H1 (cell line): Measurements from ENCODE around the gene MASP1. TPM values are rescaled to one million over a fixed set of nuclear protein-coding genes. Genes with fewer than 3 reads are reported as not detected.

Source experiments
- CTCF ChIA-PET: fragments of 300-600 bp; sonication (Branson Sonifier 250); formaldehyde crosslinking; loops from one replicate; lab custom pipeline; 2021; ENCODE audit not compliant: partially characterized antibody; lab: Charles Lee
- POLR2A ChIA-PET: fragments of 300-600 bp; sonication (Branson Sonifier 250); formaldehyde crosslinking; loops from one replicate; lab custom pipeline; 2021; ENCODE audit warnings: inconsistent platforms; ENCODE audit not compliant: partially characterized antibody; lab: Charles Lee
- DNase-seq, 2 experiments: peaks; one replicate each; pipeline versions ENCODE4 v3.0.0 to v3.0.0-alpha.2; 2010 to 2022; ENCODE audit warnings: low spot score in 2 of 2, low read depth in 1 of 2, mixed read lengths in 1 of 2
- FAIRE-seq: peaks from 2 replicates; lab custom pipeline; 2011; peaks lifted over from hg19 to GRCh38; lab: Jason Lieb, UNC
- H2AFZ ChIP-seq: 2 replicates; pipeline ENCODE4 v1.8.1; 2012; ENCODE audit warnings: low read length, inconsistent platforms
- H2AK5ac ChIP-seq: 2 replicates; pipeline ENCODE4 v1.6.1; 2013; ENCODE audit warnings: low read depth, low read length
- H2BK120ac ChIP-seq: replicated peaks from 2 replicates; pipeline ENCODE3; 2013; ENCODE audit warnings: low read depth, low read length, inconsistent platforms
- H2BK12ac ChIP-seq: 2 replicates; pipeline ENCODE4 v1.6.1; 2013; ENCODE audit warnings: low read depth, low read length
- H2BK15ac ChIP-seq: 2 replicates; pipeline ENCODE4 v1.6.1; 2013; ENCODE audit warnings: low read length
- H2BK20ac ChIP-seq: 2 replicates; pipeline ENCODE4 v1.6.1; 2013; ENCODE audit warnings: low read length
- H2BK5ac ChIP-seq: 2 replicates; pipeline ENCODE4 v1.6.1; 2013; ENCODE audit warnings: low read depth, low read length
- H3K14ac ChIP-seq: 2 replicates; pipeline ENCODE4 v1.6.1; 2013; ENCODE audit warnings: inconsistent platforms; ENCODE audit not compliant: insufficient read length
- H3K18ac ChIP-seq: 2 replicates; pipeline ENCODE4 v1.6.1; 2013; ENCODE audit warnings: low read length; ENCODE audit errors: extremely low read depth
- H3K23ac ChIP-seq: 2 replicates; pipeline ENCODE4 v1.6.1; 2013; ENCODE audit warnings: inconsistent platforms; ENCODE audit not compliant: insufficient read length
- H3K23me2 ChIP-seq: 2 replicates; pipeline ENCODE4 v1.6.1; 2013; ENCODE audit warnings: low read depth, low read length
- H3K27ac ChIP-seq: 2 replicates; pipeline ENCODE4 v1.6.1; 2011; ENCODE audit warnings: low read depth, low read length, inconsistent platforms
- H3K27me3 ChIP-seq, 4 experiments: replicated peaks in 1 of 4; 1 replicate in 1 of 4; 2 replicates in 3 of 4; pipeline versions ENCODE4 v1.6.1 to v1.8.1; 2011 to 2013; ENCODE audit warnings: low read length in 3 of 4, mild to moderate bottlenecking in 3 of 4, inconsistent platforms in 2 of 4, mixed read lengths in 2 of 4, moderate library complexity in 1 of 4; ENCODE audit not compliant: control insufficient read depth in 3 of 4, insufficient read depth in 3 of 4; ENCODE audit errors: extremely low read depth in 1 of 4
- H3K36me3 ChIP-seq, 4 experiments: 2 replicates each; pipeline versions ENCODE4 v1.6.1 to v1.8.1; 2011 to 2013; ENCODE audit warnings: mild to moderate bottlenecking in 4 of 4, low read length in 3 of 4, moderate library complexity in 2 of 4, control low read depth in 1 of 4, inconsistent platforms in 1 of 4; ENCODE audit not compliant: insufficient read depth in 4 of 4, control insufficient read depth in 2 of 4
- H3K4ac ChIP-seq: replicated peaks from 2 replicates; pipeline ENCODE3; 2013; ENCODE audit warnings: low read length, low read depth, mixed read lengths, inconsistent platforms; ENCODE audit not compliant: insufficient read length
- H3K4me1 ChIP-seq, 4 experiments: replicated peaks in 1 of 4; 1 replicate in 1 of 4; 2 replicates in 3 of 4; pipeline versions ENCODE4 v1.6.1 to v1.8.1; 2011 to 2013; ENCODE audit warnings: low read length in 3 of 4, inconsistent platforms in 2 of 4, mixed read lengths in 1 of 4; ENCODE audit not compliant: insufficient read depth in 4 of 4, control insufficient read depth in 3 of 4
- H3K4me2 ChIP-seq, 2 experiments: 2 replicates each; pipeline versions ENCODE4 v1.6.1 to v1.8.1; 2011 to 2013; ENCODE audit warnings: low read depth in 2 of 2, low read length in 2 of 2, control low read depth in 1 of 2, inconsistent platforms in 1 of 2, mild to moderate bottlenecking in 1 of 2; ENCODE audit not compliant: insufficient read depth in 1 of 2
- H3K4me3 ChIP-seq, 4 experiments: fragments of 200-600, 300-600 bp in 1 of 4; sonication (generic), shearing (Covaris generic), sonication (Bioruptor Twin) in 1 of 4; 2 replicates each; pipeline versions ENCODE4 v1.5.1 to v1.8.1; 2011 to 2016; ENCODE audit warnings: low read length in 4 of 4, low read depth in 3 of 4, control low read depth in 2 of 4, inconsistent platforms in 2 of 4, mild to moderate bottlenecking in 2 of 4, mixed read lengths in 1 of 4, moderate library complexity in 1 of 4; ENCODE audit not compliant: insufficient read depth in 2 of 4; ENCODE audit errors: extremely low read depth in 1 of 4
- H3K56ac ChIP-seq: replicated peaks from 2 replicates; pipeline ENCODE3; 2013; ENCODE audit warnings: low read depth, mild to moderate bottlenecking, mixed read lengths, low read length, inconsistent platforms; ENCODE audit not compliant: insufficient read length
- H3K79me1 ChIP-seq: 2 replicates; pipeline ENCODE4 v1.6.1; 2013; ENCODE audit warnings: low read depth, low read length, control low read depth
- H3K79me2 ChIP-seq, 2 experiments: 2 replicates each; pipeline versions ENCODE4 v1.6.1 to v1.8.1; 2012 to 2013; ENCODE audit warnings: low read length in 2 of 2, mild to moderate bottlenecking in 2 of 2, inconsistent platforms in 1 of 2; ENCODE audit not compliant: insufficient read depth in 2 of 2, control insufficient read depth in 1 of 2
- H3K9ac ChIP-seq, 4 experiments: replicated peaks in 1 of 4; 1 replicate in 1 of 4; 2 replicates in 3 of 4; pipeline versions ENCODE4 v1.6.1 to v1.8.1; 2011 to 2013; ENCODE audit warnings: low read depth in 3 of 4, low read length in 3 of 4, control low read depth in 2 of 4, mild to moderate bottlenecking in 2 of 4, moderate library complexity in 2 of 4, inconsistent platforms in 1 of 4; ENCODE audit errors: extremely low read depth in 1 of 4
- H3K9me3 ChIP-seq, 2 experiments: 2 replicates each; pipeline versions ENCODE4 v1.6.1 to v1.8.1; 2012 to 2013; ENCODE audit warnings: mild to moderate bottlenecking in 2 of 2, moderate library complexity in 2 of 2, control low read depth in 1 of 2, inconsistent platforms in 1 of 2, low read depth in 1 of 2, low read length in 1 of 2, mixed read lengths in 1 of 2; ENCODE audit not compliant: insufficient read depth in 2 of 2
- H4K20me1 ChIP-seq, 2 experiments: replicated peaks in 1 of 2; 2 replicates each; pipeline versions ENCODE3 to v1.8.1; 2011 to 2013; ENCODE audit warnings: inconsistent platforms in 2 of 2, low read length in 2 of 2, mild to moderate bottlenecking in 1 of 2; ENCODE audit not compliant: insufficient read depth in 2 of 2, control insufficient read depth in 1 of 2
- H4K5ac ChIP-seq: 2 replicates; pipeline ENCODE4 v1.6.1; 2013; ENCODE audit warnings: low read length, low read depth, mixed read lengths, inconsistent platforms; ENCODE audit not compliant: insufficient read length
- H4K8ac ChIP-seq: 2 replicates; pipeline ENCODE4 v1.8.0; 2013; ENCODE audit warnings: mild to moderate bottlenecking, moderate library complexity, low read length, inconsistent platforms; ENCODE audit not compliant: insufficient read depth; ENCODE audit errors: extremely low read depth
- H4K91ac ChIP-seq: replicated peaks from 2 replicates; pipeline ENCODE3; 2013; ENCODE audit warnings: low read length, mixed read lengths, inconsistent platforms; ENCODE audit not compliant: insufficient read length
- BACH1 ChIP-seq: IDR thresholded peaks from 2 replicates; pipeline ENCODE4 v1.6.1; 2012; ENCODE audit warnings: low read length, improper control_type of control experiment
- BRCA1 ChIP-seq: IDR thresholded peaks from 2 replicates; pipeline ENCODE4 v1.6.1; 2012; ENCODE audit warnings: low read depth, low read length, improper control_type of control experiment
- CHD2 ChIP-seq: IDR thresholded peaks from 2 replicates; pipeline ENCODE4 v1.6.1; 2012; ENCODE audit warnings: low read length, improper control_type of control experiment
- CREB1 ChIP-seq: IDR thresholded peaks from 2 replicates; pipeline ENCODE4 v1.6.1; 2012; ENCODE audit warnings: inconsistent platforms
- GTF2F1 ChIP-seq: IDR thresholded peaks from 2 replicates; pipeline ENCODE4 v1.6.1; 2012; ENCODE audit warnings: low read depth, low read length, improper control_type of control experiment, borderline replicate concordance
- KDM1A ChIP-seq: fragments of 200-600, 300-600 bp; sonication (generic); IDR thresholded peaks from 2 replicates; pipeline ENCODE4 v1.7.1; 2016; ENCODE audit warnings: mild to moderate bottlenecking, low read length, borderline replicate concordance
- MAFK ChIP-seq: IDR thresholded peaks from 2 replicates; pipeline ENCODE4 v1.6.1; 2012; ENCODE audit warnings: low read depth, mild to moderate bottlenecking, improper control_type of control experiment, low read length
- POLR2AphosphoS5 ChIP-seq: IDR thresholded peaks from 2 replicates; pipeline ENCODE4 v1.6.1; 2011; ENCODE audit warnings: low read depth, low read length
- TBP ChIP-seq: IDR thresholded peaks from 2 replicates; pipeline ENCODE4 v1.6.1; 2011; ENCODE audit warnings: low read depth, low read length, improper control_type of control experiment
- TEAD4 ChIP-seq: IDR thresholded peaks from 2 replicates; pipeline ENCODE4 v1.6.1; 2012; ENCODE audit warnings: low read depth, low read length, inconsistent platforms, mixed read lengths
- USF2 ChIP-seq: IDR thresholded peaks from 2 replicates; pipeline ENCODE4 v1.6.1; 2011; ENCODE audit warnings: low read length, improper control_type of control experiment
- WGBS, 2 experiments: shearing (Covaris generic) in 1 of 2; methylation state at CpG; one replicate each; pipeline versions ENCODE4 v1.1.6 to v1.1.7; 2013 to 2015; ENCODE audit warnings: low lambda C conversion rate in 2 of 2, mixed read lengths in 2 of 2, inconsistent platforms in 1 of 2, low coverage in 1 of 2, missing lambda C conversion rate in 1 of 2; ENCODE audit not compliant: insufficient replicate concordance in 2 of 2, insufficient coverage in 1 of 2, insufficient read length in 1 of 2; ENCODE audit errors: extremely low coverage in 1 of 2, missing lambda C conversion rate in 1 of 2; 5-methylcytosine and 5-hydroxymethylcytosine counted together
- polyA plus RNA-seq, 7 experiments: library from polyadenylated mRNA; depleted of rRNA in 3 of 7; stranded (reverse) in 5 of 7; unstranded in 2 of 7; fragments of >200 nt in 5 of 7; fragments of 200-250 nt in 2 of 7; gene quantifications; 1 replicate in 5 of 7; 2 replicates in 1 of 7; 4 replicates in 1 of 7; pipeline versions ENCODE4 v1.2.1 to v1.2.3, GENCODE V29; 2011 to 2013; ENCODE audit warnings: missing spikeins in 2 of 7, mixed read lengths in 2 of 7
- total RNA-seq: library from RNA; stranded (reverse); fragmentation: NEBNext Ultra II Directional; extraction: Animal tissue kit (Norgen Biotek cat#: 25700); gene quantifications from 2 replicates; pipeline ENCODE4 v1.2.1, GENCODE V29; 2021

Gene MASP1
- total and polyA plus RNA-seq, 2 of the 8 experiments (the other 6 are each of a cell fraction or from before 2014, with no cell fraction given) = 2.7 to 3.5 TPM

GRCh38 chr3:187247398-187247797, 44.1 kb downstream of the MASP1 start:
- H3K4me1 ChIP-seq = peaks cover 0 to 3% (median 0%) of the 10 kb centered on the region in 4 experiments; a peak in 1 of 7 replicates
- no peaks in the 10 kb centered on the region for H4K20me1 ChIP-seq
- H3K27ac ChIP-seq = no peak overlapping the region
- no peak overlapping the region for H2AFZ ChIP-seq
- H3K23me2 ChIP-seq = no peaks in the 10 kb centered on the region
- no peak overlapping the region for H4K91ac ChIP-seq
- no peaks in the 10 kb centered on the region for H3K9me3 ChIP-seq
- WGBS, 2 experiments = 83% methylated on average over 3 of the region's 3 CpGs; no CpG with 5 or more reads in 1 of the 2 experiments
- H3K14ac ChIP-seq = no peak overlapping the region
- H3K23ac ChIP-seq = no peak overlapping the region
- H2BK12ac ChIP-seq = no peak overlapping the region
- peaks cover 0 to 2% (median 0%) of the 10 kb centered on the region in 4 experiments; a peak in 2 of 7 replicates for H3K27me3 ChIP-seq
- H3K4ac ChIP-seq = no peak overlapping the region
- H4K5ac ChIP-seq = no peak overlapping the region
- H2BK5ac ChIP-seq = no peak overlapping the region
- no peak overlapping the region for H3K56ac ChIP-seq
- H2AK5ac ChIP-seq = no peak overlapping the region
- H3K36me3 ChIP-seq = no peaks in the 10 kb centered on the region
- H3K4me2 ChIP-seq = no peak overlapping the region
- H3K4me3 ChIP-seq = no peak overlapping the region
- H3K79me1 ChIP-seq = no peaks in the 10 kb centered on the region
- H3K79me2 ChIP-seq = no peaks in the 10 kb centered on the region
- TF ChIP-seq USF2 (no peak), TBP (no peak), BRCA1 (no peak), CHD2 (no peak), GTF2F1 (no peak), TEAD4 (no peak), POLR2AphosphoS5 (no peak), CREB1 (no peak), BACH1 (peak; percentile 61; the same call in 1 of the 2 replicates), KDM1A (no peak), MAFK (0 out of 2 replicates have a peak, but pooled peaks have one; percentile 37)
- POLR2A ChIA-PET = no interaction called here
- H3K18ac ChIP-seq = no peak overlapping the region; the same call in 1 of the 2 replicates
- H2BK15ac ChIP-seq = no peak overlapping the region
- DNase-seq (no peak), FAIRE-seq (no peak)
- H2BK20ac ChIP-seq = no peak overlapping the region; the same call in 1 of the 2 replicates
- H3K9ac ChIP-seq = no peak overlapping the region
- H2BK120ac ChIP-seq = no peak overlapping the region
- CTCF ChIA-PET = interaction anchor here (0.6 to 1.2 kb wide), 5 partner anchors 9 to 61 kb away, joined by 3 to 4 read pairs (median 3); no protein-coding TSS in a partner anchor
- H4K8ac ChIP-seq = no peak overlapping the region
